Measurements from ENCODE around the gene PSMB1.
A peak's percentile ranks its signal among the peaks of the same experiment; 100 is the strongest.

PSMB1 gene

GRCh38 chr6:170552765-170553533 is at the start of gene PSMB1:
PSMB1 (minus strand) TSS chr6:170553307; CDS start chr6:170553242, 65 bp downstream.
- DNase-seq: peak; percentile 85

- no peak for DNase-seq
Measured at GRCh38 chr6:170597278-170597677, 44.2 kb upstream of the PSMB1 start.

DNA sequence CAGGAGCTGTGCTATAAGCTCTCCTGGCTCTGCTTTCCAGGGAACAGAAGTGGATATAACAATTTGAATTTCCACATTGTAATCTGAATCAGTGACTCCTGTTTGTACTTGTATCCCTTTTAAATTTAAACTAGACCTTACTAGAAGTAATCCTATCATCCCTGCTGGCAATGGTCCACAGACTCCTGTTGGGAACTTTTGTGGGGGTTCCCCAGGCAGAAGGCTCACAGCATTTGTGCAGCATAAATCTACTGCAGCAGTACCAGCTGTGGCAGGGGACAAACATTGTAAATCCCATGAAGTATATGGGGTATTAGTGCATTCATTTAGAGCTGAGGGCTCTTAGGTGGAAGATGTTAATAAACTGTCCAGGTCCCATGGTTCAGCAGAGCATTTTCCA is 43.3 kb upstream of the PSMB1 start:
- no peak for DNase-seq

DNA sequence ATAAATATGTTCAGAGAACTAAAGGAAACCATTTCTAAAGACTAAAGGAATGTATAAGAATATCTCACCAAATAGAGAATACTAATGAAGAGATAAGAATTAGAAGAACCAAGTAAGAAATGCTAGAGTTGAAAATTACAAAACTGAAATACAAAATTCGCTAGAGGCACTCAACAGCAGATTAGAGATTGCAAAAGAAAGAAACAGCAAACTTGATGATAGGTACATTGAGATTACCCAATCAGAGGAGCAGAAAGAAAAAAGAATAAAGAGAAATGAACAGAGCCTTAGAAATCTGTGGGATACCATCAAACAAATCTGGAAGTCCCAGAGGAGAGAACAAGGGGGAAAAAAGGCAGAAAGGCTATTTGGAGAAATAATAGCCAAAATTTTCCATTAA is 37.6 kb upstream of the PSMB1 start:
- no peak for DNase-seq

DNA sequence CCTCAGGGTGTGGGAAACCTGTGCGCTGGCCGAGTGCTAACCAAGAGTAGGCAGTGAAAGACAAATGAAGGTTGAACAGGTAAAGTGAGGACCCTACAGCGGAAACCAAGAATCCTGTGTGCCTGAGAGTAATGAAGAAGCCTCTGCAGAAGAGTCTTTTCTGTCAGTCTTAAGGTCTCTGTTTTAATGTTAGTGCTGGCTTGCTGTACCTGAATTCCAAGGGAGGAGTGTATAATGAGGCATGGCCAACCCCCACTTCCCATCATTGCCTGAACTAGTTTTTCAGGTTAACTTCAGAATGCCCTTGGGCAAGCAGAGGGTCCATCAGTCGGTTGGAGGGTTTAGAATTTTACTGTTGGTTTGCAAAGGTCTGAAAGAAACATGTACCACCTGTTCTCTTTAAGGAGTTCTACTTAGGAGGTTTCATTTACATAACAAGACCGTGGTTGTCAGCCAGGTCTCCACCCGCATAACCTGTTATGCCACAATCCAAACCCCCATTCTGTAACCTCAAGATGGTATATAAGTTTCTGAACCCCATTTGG is 31.9 kb upstream of the PSMB1 start:
- DNase-seq: no peak

DNA sequence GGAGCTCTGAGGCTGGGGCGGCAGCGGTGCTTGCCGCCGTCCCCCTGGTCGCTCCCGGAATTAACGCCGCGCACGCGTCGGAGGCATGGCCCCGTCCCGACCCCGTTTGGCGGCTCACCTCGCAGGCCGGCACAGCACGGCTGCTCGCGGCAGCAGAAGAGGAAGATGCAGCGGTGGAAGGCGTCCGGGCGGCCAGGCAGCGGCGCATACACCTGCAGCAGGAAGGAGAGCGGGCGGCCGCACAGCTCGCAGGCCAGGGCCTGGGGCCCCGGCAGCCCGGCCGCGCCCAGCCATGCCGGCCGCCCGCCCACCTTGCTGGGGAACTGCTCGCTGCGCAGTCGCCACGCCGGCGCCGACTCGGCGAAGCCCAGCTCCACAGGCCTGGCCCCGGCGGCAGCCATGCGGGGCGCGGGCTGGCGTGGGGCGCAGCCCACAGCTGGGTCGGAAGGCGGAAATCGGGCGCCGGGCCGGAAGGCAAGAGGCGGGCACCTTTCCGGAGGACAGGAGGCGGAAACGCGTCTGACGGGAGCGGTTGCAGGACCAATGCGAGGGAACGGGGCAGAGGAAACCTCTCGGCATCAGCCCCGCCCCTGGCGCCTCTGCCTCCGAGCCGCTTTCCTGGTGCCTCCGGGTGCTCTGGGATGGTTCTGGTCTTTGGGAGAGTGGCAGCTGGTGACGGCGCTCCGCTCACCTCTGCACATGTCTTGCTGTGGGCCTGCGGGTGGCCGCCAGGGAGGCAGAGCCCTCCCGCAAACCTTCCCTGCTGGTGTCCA is 31.3 kb upstream of the PSMB1 start, which contains the start of gene PDCD2:
Gene PDCD2 (minus strand): TSS at position 457 of the 773 bp plus-strand sequence. CDS start 56 bp downstream, at position 401.
- DNase-seq: peak; percentile 89

- no peak for DNase-seq
Measured at GRCh38 chr6:170583756-170584180, 30.7 kb upstream of the PSMB1 start.

- DNase-seq: no peak
Measured at GRCh38 chr6:170578909-170579308, 25.8 kb upstream of the PSMB1 start.

GRCh38 chr6:170575250-170575649 is 22.1 kb upstream of the PSMB1 start:
- DNase-seq: no peak

DNA sequence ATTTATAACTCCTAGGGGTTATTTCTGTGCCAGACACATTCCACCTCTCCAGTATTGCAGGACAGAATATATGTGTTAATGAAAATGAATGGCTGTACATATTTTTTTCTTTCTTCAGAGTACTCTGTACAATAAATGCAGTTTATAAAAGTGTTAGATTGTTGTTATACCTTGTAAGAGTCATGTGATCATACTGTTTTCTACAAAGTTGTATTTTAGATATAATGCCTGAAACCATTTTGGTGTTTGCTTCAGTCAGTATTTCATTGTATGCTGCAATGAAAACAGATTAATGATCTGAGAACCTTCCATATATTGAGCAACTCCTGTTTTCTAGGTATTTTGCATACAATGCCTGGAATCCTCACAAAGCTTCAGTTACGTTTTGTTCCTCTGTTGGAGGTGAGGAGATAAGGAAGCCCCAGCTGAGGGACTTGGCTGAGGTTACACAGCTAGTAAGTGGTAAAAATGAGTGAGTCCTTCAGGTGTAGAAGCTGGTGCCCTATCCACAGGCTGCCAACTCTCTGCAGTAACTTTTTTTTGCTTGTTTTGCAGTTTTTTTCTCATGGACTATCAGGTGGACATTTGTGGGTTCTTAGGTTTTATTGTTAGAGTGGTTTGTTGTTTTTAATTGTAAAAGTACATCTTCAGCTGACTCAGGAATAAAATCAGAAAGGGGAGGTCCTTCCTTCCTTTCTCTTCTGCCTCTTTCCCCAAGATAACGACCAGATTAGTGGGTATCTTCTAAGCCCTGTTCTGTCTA is 19.8 kb upstream of the PSMB1 start:
- DNase-seq: no peak

DNA sequence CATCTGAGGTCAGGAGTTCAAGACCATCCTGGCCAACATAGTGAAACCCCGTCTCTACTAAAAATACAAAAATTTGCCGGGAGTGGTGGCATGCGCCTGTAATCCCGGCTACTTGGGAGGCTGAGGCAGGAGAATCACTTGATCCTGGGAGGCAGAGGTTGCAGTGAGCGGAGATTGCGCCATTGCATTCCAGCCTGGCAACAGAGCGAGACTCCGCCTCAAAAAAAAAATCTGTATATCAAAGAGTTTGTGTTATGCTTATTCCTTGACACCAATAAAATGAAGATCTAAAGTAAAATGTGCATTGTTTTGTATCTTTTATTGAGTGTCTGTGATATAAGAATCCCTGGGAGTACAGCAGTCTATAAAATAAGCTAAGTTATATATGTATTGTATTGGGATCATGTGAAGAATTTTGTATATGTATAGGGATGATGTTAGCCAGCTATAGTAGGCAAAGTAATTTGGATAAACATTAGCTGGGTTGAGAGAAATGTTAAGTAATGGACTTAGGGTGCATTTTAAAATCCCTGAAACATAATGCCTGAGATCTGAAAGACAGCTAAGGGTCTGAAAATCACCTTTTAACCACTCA is 11.9 kb upstream of the PSMB1 start:
- DNase-seq: no peak

DNA sequence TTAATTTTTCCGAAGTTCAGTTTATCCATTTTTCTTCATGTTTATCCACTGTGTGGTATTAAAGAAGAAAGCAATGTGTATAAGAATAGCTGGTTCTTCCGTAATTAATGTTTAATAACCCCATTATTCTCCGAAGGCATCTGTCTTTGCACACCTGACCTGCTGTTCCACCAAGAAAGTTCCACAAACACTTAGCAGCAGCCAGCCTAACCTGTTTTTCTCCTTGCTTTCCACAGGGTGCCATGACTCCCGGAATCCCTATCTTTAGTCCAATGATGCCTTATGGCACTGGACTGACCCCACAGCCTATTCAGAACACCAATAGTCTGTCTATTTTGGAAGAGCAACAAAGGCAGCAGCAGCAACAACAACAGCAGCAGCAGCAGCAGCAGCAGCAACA is 8.4 kb upstream of the PSMB1 start:
- no peak for DNase-seq

DNA sequence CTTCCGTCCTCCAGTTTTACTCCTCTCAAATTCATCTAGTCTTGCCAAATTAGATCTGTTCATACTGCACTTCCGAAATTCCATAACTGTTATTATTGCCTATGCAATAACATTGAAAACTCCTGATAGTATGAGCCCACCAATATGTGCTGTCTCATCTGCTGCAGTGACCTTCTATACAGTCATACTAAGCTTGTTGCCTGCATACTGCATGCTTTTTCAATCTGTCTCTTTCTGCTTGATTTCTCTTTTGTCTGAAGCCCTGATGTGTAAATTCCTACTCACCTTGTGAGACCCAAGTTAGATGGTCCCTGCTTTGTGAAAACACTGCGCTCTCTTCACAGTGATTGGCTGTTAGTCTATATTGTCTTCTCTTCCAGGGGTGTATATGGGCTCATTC is 2.2 kb upstream of the PSMB1 start:
- no peak for DNase-seq

DNA sequence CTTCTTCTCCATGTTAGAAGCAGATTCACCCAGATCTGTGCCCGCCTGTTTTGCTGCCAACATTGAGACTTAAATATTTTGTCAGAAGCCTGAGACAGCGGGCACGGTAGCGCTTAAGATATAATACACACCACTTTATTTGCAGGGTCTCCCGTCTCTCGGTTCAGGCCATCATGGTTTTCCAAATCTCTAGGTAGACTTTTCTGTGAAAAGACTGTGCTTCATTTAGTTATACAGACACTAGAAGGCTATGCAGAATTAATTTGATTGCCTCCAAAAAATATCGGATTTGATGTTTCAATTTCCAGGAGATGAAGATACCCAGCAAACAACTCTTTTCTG is 1.7 kb upstream of the PSMB1 start:
- no peak for DNase-seq

DNA sequence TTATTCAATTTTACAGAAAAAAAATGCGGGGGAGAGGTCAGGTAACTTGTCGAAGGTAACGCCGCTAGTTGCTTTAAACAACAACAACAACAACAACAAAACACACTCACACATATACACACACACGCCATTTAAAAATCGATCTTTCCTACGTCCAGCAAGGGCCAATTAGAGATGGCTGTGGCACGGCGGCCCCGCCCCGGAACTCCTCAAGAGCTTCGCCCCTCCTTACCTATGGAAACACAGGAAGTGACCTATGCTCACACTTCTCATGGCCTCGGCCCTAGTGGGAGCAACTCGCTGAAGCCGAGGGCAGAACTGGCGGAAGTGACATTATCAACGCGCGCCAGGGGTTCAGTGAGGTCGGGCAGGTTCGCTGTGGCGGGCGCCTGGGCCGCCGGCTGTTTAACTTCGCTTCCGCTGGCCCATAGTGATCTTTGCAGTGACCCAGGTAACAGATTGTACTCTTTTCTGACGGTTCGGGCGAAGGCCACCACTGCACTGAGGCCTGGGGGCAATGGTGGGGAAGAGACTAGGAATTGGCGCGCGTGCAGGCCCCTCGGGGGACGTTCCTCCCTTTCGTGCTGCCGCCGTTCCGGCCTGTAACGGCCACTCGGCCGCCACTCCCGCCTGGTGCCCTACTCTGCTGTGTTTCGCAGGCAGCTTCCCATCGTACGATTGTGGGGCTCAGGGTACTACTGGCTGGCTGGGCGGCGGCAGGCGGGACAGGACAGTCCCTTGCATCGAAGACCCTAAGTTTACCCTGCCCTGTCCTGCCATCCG is 1.1 kb upstream of the PSMB1 start, which contains the start of gene TBP:
Gene TBP (plus strand): TSS at position 357 of the 783 bp plus-strand sequence. CDS start 2,661 bp downstream, outside the sequence.
- peak; percentile 98 for DNase-seq

- DNase-seq: peak; percentile 62
Measured at GRCh38 chr6:170553534-170554012, 466 bp upstream of the PSMB1 start.

GRCh38 chr6:170545405-170545804 is 7.7 kb downstream of the PSMB1 start:
- DNase-seq: no peak

DNA sequence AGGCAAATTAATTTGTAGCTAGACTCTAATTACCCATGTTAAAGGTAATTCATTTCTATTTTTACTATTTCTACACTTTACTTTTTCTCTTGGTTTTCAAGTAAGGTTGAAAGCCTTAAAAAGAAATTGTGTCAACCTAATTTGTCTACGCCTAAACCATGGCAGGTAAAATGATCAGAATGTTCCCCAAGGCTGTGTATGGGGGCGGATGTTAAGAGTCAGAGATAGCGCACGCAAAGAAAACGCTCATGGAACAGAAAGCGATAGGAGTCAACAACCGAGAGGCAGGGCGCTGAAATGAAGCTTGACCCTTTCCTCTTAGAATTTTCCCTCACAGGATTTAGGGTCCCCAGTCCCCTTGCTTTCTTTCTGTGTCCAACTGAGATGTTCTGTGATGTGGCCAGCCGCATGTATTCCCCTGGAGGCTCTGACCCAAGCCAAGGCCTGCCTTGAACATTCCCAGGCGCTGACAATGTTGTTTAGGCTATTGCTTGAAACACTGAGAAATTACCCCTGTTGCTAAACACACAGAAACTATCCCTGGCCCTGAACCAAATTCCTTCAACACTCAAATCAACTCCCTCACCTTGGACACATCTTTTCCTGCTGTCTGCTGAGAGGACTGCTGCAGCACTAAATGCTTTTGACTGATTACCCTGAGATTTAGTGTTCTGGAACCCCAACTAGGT is 10.9 kb downstream of the PSMB1 start:
- no peak for DNase-seq

- no peak for DNase-seq
Measured at GRCh38 chr6:170537329-170537728, 15.8 kb downstream of the PSMB1 start.

GRCh38 chr6:170536671-170537070 is 16.4 kb downstream of the PSMB1 start:
- DNase-seq: no peak

DNA sequence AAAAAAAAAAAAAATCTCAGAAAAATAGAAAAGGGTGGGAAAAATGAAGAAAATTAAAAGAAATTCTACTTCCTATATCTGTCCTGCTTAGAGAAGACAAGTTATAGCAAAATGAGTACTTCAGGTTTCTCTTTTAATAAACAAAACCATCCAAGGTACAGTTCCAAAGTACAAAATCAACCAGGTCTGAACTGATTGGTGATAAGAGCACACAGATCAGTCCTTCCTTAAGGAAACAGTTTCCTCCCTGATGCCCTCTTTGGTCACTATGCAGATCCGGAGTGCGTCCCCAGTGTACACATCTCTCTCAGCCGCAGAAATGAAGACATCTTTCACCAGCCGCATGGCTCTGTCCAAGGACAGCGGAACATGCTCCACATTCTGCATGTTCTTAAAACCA is 18.1 kb downstream of the PSMB1 start:
- no peak for DNase-seq

Data from kidney glomerular epithelial cell (primary cell).